Activated T-cell treated with anti-CD3 and anti-CD28 coated beads for 24 hours (primary cell): ENCODE measurements around the gene GALNT5.
"Not testable (repeated sequence)": the region's sequence is repeated elsewhere in the genome, so short reads cannot be mapped to it uniquely, and the experiment has no call there.

ENCODE experiments used
- DNase-seq: peaks from one replicate; pipeline ENCODE4 v3.0.0-alpha.2; 2020; ENCODE audit warnings: low read depth

Gene GALNT5

GRCh38 chr2:157257312-157258252 is at the start of gene GALNT5:
TSS of gene GALNT5 (plus strand) at chr2:157257705. CDS start at chr2:157258083, 378 bp downstream.
- DNase-seq = no peak

- no peak for DNase-seq
These were observed 41.1 kb upstream of the GALNT5 start for GRCh38 chr2:157216286-157216965.

- DNase-seq = no peak
These were observed 40.1 kb upstream of the GALNT5 start for GRCh38 chr2:157217409-157217808.

GRCh38 chr2:157218911-157219310 is 38.6 kb upstream of the GALNT5 start:
- DNase-seq = no peak

- no peak for DNase-seq
These were observed 37.0 kb upstream of the GALNT5 start for GRCh38 chr2:157220502-157220901.

GRCh38 chr2:157221394-157221988 is 36.0 kb upstream of the GALNT5 start:
- no peak for DNase-seq

- no peak for DNase-seq
These were observed 33.8 kb upstream of the GALNT5 start for GRCh38 chr2:157223624-157224205.

- DNase-seq = not testable (repeated sequence)
These were observed 33.1 kb upstream of the GALNT5 start for GRCh38 chr2:157224448-157224847.

- DNase-seq = no peak
These were observed 29.9 kb upstream of the GALNT5 start for GRCh38 chr2:157227592-157227991.

GRCh38 chr2:157228946-157229345 is 28.6 kb upstream of the GALNT5 start:
- no peak for DNase-seq

GRCh38 chr2:157229572-157229971 is 27.9 kb upstream of the GALNT5 start:
- no peak for DNase-seq

GRCh38 chr2:157231476-157231875 is 26.0 kb upstream of the GALNT5 start:
- no peak for DNase-seq

- no peak for DNase-seq
These were observed 24.0 kb upstream of the GALNT5 start for GRCh38 chr2:157233506-157233905.

GRCh38 chr2:157236404-157236803 is 21.1 kb upstream of the GALNT5 start:
- no peak for DNase-seq

- DNase-seq = no peak
These were observed 19.2 kb upstream of the GALNT5 start for GRCh38 chr2:157238296-157238695.

GRCh38 chr2:157244691-157245090 is 12.8 kb upstream of the GALNT5 start:
- DNase-seq = no peak

GRCh38 chr2:157245144-157245840 is 12.2 kb upstream of the GALNT5 start:
- no peak for DNase-seq

GRCh38 chr2:157245846-157246764 is 11.4 kb upstream of the GALNT5 start:
- peak; percentile 16 for DNase-seq

GRCh38 chr2:157246765-157247407 is 10.6 kb upstream of the GALNT5 start:
- no peak for DNase-seq

- no peak for DNase-seq
These were observed 6.7 kb upstream of the GALNT5 start for GRCh38 chr2:157250836-157251235.
